HG03378 (cell line): Measurements from ENCODE around the gene LGALS4.
"Not testable (repeated sequence)": the region's sequence is repeated elsewhere in the genome, so short reads cannot be mapped to it uniquely, and the experiment has no call there.

Experiments
- ATAC-seq: cut with Tn5 transposase; IDR thresholded peaks from one replicate; pipeline ENCODE4 v1.9.1; 2021; ENCODE audit warnings: mild to moderate bottlenecking, moderate library complexity; ENCODE audit not compliant: unreplicated experiment

The LGALS4 gene

GRCh38 chr19:38774181-38774950, 38.4 kb downstream of the LGALS4 start:
- ATAC-seq = no peak

DNA sequence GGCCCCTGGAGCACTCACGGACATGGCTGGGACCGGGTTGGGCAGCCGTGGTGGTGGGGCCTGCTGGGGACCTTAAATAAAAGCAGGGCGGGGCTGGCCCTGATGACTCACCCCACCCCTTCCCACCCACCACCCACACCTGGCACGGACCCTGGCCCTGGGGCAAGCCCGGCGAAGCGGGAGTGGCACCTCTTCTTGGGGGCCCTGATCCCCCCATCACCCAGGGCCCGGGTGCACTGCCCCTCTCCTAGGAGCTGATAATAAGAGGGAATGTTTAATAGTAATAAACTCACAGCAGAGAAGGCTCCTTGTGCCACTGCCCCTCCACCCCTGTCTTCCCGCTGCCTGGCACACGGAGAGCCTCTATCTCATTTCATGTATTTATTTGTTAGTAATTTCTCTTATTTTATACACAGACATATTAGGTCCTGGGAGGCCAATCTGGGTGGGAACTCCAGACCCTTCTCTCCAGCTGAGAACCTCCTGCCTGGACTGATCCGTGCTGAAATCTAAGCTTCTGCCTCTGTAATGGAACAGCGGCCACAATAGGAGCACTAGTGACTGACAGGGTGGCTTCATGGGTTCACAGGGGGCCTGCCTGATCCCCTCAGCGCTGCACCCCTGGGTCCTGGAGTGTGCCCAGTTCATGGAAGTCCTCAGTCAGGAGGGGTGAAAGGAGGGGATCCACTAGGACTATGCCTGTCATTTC, 39.1 kb downstream of the LGALS4 start, which contains the start of gene LGALS7:
LGALS7 (minus strand) TSS at position 49 of the 709 bp plus-strand sequence; CDS start at position 24, 25 bp downstream.
- no peak for ATAC-seq

- ATAC-seq = not testable (repeated sequence)
Observed at GRCh38 chr19:38771569-38771968, 41.2 kb downstream of the LGALS4 start.

DNA sequence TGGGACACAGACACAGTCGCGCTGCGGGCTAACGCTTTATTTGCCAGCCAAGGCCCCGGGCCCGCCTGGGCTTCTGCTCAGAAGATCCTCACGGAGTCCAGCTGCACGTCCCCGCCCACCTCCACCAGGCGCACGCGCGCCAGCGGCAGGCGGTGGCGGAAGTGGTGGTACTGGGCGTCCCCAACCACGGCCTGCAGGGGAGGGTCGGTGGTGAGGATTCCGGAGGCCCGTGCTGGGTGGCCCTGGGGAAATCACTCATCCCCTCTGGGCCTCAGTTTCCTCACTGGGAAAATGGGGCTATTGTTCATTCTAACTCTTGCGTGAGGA, 41.8 kb downstream of the LGALS4 start:
- ATAC-seq = not testable (repeated sequence)

- ATAC-seq = not testable (repeated sequence)
Observed at GRCh38 chr19:38770228-38770948, 42.4 kb downstream of the LGALS4 start.

GRCh38 chr19:38769635-38770211, 43.0 kb downstream of the LGALS4 start:
- ATAC-seq = no peak

GRCh38 chr19:38766276-38767047, 46.3 kb downstream of the LGALS4 start:
- ATAC-seq = no peak

DNA sequence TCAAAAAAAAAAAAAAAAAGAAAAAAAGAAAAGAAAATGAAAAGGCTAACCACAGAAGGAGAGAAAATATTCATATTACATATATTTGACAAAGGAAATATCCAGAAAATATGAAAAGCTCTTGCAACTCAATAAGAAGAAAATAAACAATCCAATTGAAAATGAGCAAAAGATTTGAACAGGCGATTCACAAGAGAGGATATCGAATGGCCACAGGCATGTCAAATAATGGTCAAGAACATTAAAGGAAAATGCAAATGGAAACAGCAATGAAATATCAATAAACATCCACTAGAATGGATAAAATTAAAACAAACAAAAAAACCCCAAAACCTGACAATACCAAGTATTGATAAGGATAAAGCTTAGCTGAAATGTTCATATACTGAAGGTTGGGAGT, 47.5 kb downstream of the LGALS4 start:
- ATAC-seq = no peak

DNA sequence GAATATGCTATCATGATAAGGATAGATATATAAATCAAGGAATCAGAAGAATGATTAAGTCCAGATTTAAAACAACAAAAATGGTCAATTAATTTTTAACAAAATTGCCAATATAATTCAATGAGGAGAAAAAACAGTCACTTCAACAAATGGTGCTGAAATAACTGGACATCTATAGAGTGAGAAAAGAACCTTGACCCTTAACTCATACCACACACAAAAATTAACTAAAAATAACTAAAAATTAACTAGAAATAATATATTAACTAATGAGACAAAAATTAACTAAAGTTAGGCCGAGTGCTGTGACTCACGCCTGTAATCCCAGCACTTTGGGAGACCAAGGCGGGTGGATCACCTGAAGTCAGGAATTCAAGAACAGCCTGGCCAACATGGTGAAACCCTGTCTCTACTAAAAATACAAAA, 48.9 kb downstream of the LGALS4 start:
- ATAC-seq = no peak

DNA sequence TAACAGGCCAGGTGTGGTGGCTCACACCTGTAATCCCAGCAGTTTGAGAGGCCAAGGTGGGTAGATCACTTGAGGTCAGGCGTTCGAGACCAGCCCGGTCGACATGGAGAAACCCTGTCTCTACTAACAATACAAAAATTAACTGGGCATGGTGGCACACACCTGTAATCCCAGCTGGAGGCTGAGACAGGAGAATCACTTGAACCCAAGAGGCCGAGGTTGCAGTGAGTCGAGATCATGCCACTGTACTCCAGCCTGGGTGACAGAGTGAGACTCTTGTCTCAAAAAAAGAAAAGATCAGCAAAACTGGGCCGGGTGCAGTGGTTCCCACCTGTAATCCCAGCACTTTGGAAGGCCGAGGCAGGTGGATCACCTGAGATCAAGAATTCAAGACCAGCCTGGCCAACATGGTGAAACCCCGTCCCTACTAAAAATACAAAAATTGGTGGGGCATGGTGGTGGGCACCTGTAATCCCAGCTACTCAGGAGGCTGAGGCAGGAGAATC, 50.8 kb downstream of the LGALS4 start:
- not testable (repeated sequence) for ATAC-seq

DNA sequence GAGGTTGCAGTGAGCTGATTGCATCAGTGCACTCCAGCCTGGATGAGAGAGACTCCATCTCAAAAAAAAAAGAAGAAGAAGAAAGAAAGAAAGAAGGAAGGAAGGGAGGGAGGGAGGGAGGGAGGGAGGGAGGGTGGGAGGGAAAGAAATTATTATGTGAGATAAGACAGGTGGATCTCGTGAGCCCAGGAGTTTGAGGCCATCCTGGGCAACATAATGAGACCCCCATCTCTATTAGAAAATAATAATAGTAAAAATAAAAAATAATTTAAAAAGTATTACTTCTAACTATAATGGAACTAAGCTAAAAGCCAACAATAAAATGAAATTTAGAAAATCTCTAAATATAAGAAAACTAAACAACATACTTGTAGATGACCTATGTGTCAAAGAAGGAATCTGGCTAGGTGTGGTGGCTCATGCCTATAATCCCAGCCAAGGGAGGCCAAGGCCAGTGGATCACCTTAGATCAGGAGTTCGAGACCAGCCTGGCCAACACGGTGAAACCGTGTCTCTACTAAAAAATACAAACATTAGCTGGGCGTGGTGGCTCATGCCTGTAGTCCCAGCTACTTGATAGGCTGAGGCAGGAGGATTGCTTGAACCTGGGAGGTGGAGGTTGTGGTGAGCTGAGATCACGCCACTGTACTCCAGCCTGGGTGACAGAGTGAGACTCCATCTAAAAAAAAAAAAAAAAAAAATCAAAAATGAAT, 51.8 kb downstream of the LGALS4 start:
- not testable (repeated sequence) for ATAC-seq

DNA sequence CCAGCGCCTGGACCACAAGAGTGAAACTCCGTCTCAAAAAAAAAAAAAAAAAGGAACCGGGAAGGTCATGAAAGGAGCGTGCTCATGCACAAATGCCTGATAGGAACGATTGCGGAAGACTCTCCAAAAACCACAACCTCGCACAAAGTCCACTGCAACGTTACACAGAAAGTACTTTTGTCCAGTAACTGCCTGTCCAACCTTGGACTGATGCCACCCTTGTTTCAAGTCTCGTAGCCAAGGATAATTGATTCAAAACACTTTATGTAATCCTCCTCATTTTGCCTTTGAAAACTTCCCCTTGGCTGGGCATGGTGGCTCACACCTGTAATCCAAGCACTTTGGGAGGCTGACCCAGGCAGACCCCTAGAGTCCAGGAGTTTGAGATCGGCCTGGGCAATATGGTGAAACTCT, 53.1 kb downstream of the LGALS4 start:
- no peak for ATAC-seq

- ATAC-seq = not testable (repeated sequence)
Observed at GRCh38 chr19:38754196-38754595, 58.5 kb downstream of the LGALS4 start.

DNA sequence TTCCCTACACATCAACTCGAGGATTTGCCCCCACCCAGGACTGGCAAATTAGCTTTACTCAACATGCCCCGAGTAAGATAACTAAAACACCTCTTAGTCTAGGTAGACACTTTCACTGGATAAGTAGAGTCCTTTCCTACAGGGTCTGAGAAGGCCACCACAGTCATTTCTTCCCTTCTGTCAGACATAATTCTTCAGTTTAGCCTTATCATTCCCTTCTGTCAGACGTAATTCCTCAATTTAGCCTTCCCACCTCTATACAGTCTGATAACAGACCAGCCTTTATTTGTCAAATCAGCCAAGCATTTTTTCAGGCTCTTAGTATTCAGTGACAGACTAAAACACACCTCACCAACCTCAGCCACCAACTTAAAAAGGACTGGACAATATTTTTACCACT, 59.0 kb downstream of the LGALS4 start:
- not testable (repeated sequence) for ATAC-seq
